Measurements from ENCODE around the gene CCDC170. TPM values are rescaled to one million over a fixed set of nuclear protein-coding genes. Genes with fewer than 3 reads are reported as not detected.
A peak's percentile ranks its signal among the peaks of the same experiment; 100 is the strongest.

Gene CCDC170
- total and polyA plus RNA-seq, 2 of the 8 experiments (the other 6 are each of a cell fraction or from before 2014, with no cell fraction given): 0.06 to 0.09 TPM

DNA sequence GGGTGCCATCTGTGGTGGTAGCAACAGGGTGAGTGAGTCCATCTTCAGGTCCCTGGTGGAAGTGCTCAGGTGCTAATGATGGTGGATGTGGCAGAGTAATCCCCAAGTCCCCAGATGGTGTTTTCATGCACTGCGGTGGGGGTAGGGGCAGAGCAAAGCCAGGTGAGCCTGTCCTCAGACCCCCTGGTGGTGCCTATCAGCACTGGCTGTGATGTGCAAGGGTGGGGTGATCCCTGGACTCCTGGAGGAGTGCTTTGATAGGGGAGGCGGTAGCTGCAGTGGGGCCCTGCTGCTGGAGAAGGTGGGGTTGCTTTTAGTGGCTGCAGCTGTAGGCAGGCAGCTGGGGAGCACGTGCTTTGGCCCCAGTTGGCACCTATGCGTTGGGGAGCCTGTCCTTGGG, 70.8 kb downstream of the CCDC170 start:
- Histone ChIP-seq H4K20me1 (replicated peaks in 1 of 2; ENCODE audit: control insufficient read depth in 1 of 2, insufficient read depth in 2 of 2, low read length in 2 of 2) (no peaks in the 10 kb centered on the region), H3K9ac (replicated peaks in 1 of 4; ENCODE audit: extremely low read depth in 1 of 4, low read depth in 3 of 4, low read length in 3 of 4) (no peak overlapping the region), H3K4ac (replicated peaks; ENCODE audit: insufficient read length, low read depth, low read length) (no peak overlapping the region), H3K9me3 (ENCODE audit: insufficient read depth in 2 of 2, low read depth in 1 of 2, low read length in 1 of 2) (peaks cover 0 to 3% of the 10 kb centered on the region in 2 experiments; a peak in 2 of 4 replicates), H3K23ac (ENCODE audit: insufficient read length) (no peak overlapping the region), H2BK12ac (ENCODE audit: low read depth, low read length) (no peak overlapping the region), H2BK20ac (ENCODE audit: low read length) (no peak overlapping the region), H3K4me2 (ENCODE audit: insufficient read depth in 1 of 2, low read depth in 2 of 2, low read length in 2 of 2) (no peak overlapping the region), H3K56ac (replicated peaks; ENCODE audit: insufficient read length, low read depth, low read length) (no peak overlapping the region), H3K23me2 (ENCODE audit: low read depth, low read length) (no peaks in the 10 kb centered on the region), H3K14ac (ENCODE audit: insufficient read length) (no peak overlapping the region), H3K27ac (ENCODE audit: low read depth, low read length) (no peak overlapping the region), H3K36me3 (ENCODE audit: control insufficient read depth in 2 of 4, insufficient read depth in 4 of 4, low read length in 3 of 4) (no peaks in the 10 kb centered on the region), H2AK5ac (ENCODE audit: low read depth, low read length) (no peak overlapping the region), H2BK120ac (replicated peaks; ENCODE audit: low read depth, low read length) (no peak overlapping the region), H2AFZ (ENCODE audit: low read length) (no peak overlapping the region), H2BK5ac (ENCODE audit: low read depth, low read length) (0 out of 2 replicates have a peak overlapping the region, but pooled peaks have one; percentile 39), H3K4me1 (replicated peaks in 1 of 4; ENCODE audit: control insufficient read depth in 3 of 4, insufficient read depth in 4 of 4, low read length in 3 of 4) (no peaks in the 10 kb centered on the region), H4K91ac (replicated peaks; ENCODE audit: insufficient read length, low read length) (no peak overlapping the region), H3K18ac (ENCODE audit: extremely low read depth, low read length) (no peak overlapping the region), H3K27me3 (replicated peaks in 1 of 4; ENCODE audit: control insufficient read depth in 3 of 4, extremely low read depth in 1 of 4, insufficient read depth in 3 of 4, low read length in 3 of 4) (no peaks in the 10 kb centered on the region), H3K4me3 (ENCODE audit: extremely low read depth in 1 of 4, insufficient read depth in 2 of 4, low read depth in 3 of 4, low read length in 4 of 4) (no peak overlapping the region), H2BK15ac (ENCODE audit: low read length) (no peak overlapping the region), H4K8ac (ENCODE audit: extremely low read depth, insufficient read depth, low read length) (no peak overlapping the region), H3K79me2 (ENCODE audit: control insufficient read depth in 1 of 2, insufficient read depth in 2 of 2, low read length in 2 of 2) (no peaks in the 10 kb centered on the region), H3K79me1 (ENCODE audit: low read depth, low read length) (no peaks in the 10 kb centered on the region), H4K5ac (ENCODE audit: insufficient read length, low read depth, low read length) (no peak overlapping the region)
- CTCF ChIA-PET (ENCODE audit: partially characterized antibody): interaction anchor here (1.8 kb wide), 1 partner anchor 83 kb away, joined by 4 read pairs; no protein-coding TSS in a partner anchor
- FAIRE-seq: no peak
- TF ChIP-seq JUN (IDR thresholded peaks at IDR 0.05; ENCODE audit: low read depth, low read length): no peak
- no peak for TF ChIP-seq CTBP2 (IDR thresholded peaks at IDR 0.05; ENCODE audit: borderline replicate concordance, insufficient read depth, insufficient read length, low read length)
- no peak for TF ChIP-seq RNF2 (IDR thresholded peaks at IDR 0.05; ENCODE audit: borderline replicate concordance, low read depth, low read length, missing control alignments, poor library complexity, severe bottlenecking)
- TF ChIP-seq KDM4A (IDR thresholded peaks at IDR 0.05; ENCODE audit: low read depth, low read length, severe bottlenecking): no peak
- no peak for TF ChIP-seq EP300 (IDR thresholded peaks at IDR 0.05; ENCODE audit: borderline replicate concordance in 1 of 2, low read depth in 2 of 2, low read length in 2 of 2)
- no peak for TF ChIP-seq YY1 (IDR thresholded peaks at IDR 0.05; ENCODE audit: low read depth, low read length)
- no peak for TF ChIP-seq PHF8 (conservative IDR thresholded peaks at IDR 0.05; ENCODE audit: low read depth, low read length)
- no peak for TF ChIP-seq E2F6 (IDR thresholded peaks at IDR 0.05)
- TF ChIP-seq SIX5 (IDR thresholded peaks at IDR 0.05; ENCODE audit: low read depth, low read length): no peak
- WGBS, 2 experiments (ENCODE audit: extremely low coverage in 1 of 2, insufficient coverage in 1 of 2, insufficient read length in 1 of 2, insufficient replicate concordance in 2 of 2, low coverage in 1 of 2, low lambda C conversion rate in 2 of 2, missing lambda C conversion rate in 1 of 2): 88% methylated on average over 4 of the region's 4 CpGs; no CpG with 5 or more reads in 1 of the 2 experiments
- DNase-seq (ENCODE audit: low read depth in 1 of 2, low spot score in 2 of 2): no peak
- POLR2A ChIA-PET (ENCODE audit: partially characterized antibody): no interaction called here
